ENCODE measurements around the gene ZNF496. TPM values are rescaled to one million over a fixed set of nuclear protein-coding genes. Genes with fewer than 3 reads are reported as not detected.
"Not testable (repeated sequence)": the region's sequence is repeated elsewhere in the genome, so short reads cannot be mapped to it uniquely, and the experiment has no call there.

The ZNF496 gene
- total RNA-seq, 1 donor from 2014 or later: 64.2 TPM

DNA sequence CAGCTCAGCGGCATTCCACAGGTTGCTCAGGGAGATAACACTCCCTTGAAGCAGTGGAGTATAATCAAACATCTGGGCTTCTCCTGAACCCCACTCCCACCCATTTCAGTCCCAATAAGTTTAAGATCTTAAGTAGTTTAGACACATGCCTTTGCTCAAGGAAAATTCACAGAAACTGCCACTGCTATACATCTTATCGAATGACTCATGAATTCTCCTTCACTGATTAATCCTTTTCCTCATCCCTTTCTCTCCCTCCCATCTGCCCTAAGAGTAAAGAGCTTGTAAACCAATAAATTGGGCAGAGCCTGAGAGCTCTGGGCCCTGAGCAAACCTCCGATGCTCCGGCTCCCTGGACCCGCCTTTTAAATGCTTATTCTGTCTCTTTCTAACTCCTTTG, 65.6 kb downstream of the ZNF496 start:
- Mint-ChIP-seq H3K36me3 (ENCODE audit: low read depth) (peaks cover 7% of the 10 kb centered on the region), H3K27me3 (ENCODE audit: low read depth) (peaks cover 2% of the 10 kb centered on the region), H3K4me3 (no peak overlapping the region), H3K4me1 (no peaks in the 10 kb centered on the region), H3K27ac (ENCODE audit: unreplicated experiment) (no peak overlapping the region), H3K9me3 (peaks cover 19% of the 10 kb centered on the region)
- TF ChIP-seq, protein P1, sequence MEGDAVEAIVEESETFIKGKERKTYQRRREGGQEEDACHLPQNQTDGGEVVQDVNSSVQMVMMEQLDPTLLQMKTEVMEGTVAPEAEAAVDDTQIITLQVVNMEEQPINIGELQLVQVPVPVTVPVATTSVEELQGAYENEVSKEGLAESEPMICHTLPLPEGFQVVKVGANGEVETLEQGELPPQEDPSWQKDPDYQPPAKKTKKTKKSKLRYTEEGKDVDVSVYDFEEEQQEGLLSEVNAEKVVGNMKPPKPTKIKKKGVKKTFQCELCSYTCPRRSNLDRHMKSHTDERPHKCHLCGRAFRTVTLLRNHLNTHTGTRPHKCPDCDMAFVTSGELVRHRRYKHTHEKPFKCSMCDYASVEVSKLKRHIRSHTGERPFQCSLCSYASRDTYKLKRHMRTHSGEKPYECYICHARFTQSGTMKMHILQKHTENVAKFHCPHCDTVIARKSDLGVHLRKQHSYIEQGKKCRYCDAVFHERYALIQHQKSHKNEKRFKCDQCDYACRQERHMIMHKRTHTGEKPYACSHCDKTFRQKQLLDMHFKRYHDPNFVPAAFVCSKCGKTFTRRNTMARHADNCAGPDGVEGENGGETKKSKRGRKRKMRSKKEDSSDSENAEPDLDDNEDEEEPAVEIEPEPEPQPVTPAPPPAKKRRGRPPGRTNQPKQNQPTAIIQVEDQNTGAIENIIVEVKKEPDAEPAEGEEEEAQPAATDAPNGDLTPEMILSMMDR (conservative IDR thresholded peaks at IDR 0.05): no peak
- no peak for DNase-seq (ENCODE audit: low read depth, low spot score)

DNA sequence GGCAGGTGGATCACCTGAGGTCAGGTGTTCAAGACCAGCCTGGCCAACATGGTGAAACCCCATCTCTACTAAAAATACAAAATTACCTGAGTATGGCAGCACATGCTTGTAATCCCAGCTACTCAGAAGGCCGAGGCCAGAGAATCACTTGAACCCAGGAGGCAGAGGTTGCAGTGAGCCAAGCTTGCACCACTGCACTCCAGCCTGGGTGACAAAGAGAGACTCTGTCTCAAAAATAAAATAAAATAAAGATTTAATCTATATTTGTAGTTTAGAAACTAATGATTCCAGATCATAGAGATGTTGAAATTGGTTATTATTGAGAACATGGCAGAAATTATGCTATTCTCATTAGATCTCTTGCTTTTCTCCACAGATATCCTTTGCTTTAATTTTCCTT, 75.9 kb downstream of the ZNF496 start, which contains the start of gene VN1R5:
Gene VN1R5 (plus strand): TSS at position 301 of the 400 bp plus-strand sequence.
- not testable (repeated sequence) for H3K4me1 Mint-ChIP-seq; H3K36me3 Mint-ChIP-seq (ENCODE audit: low read depth); H3K27me3 Mint-ChIP-seq (ENCODE audit: low read depth); H3K27ac Mint-ChIP-seq (ENCODE audit: unreplicated experiment); H3K4me3 Mint-ChIP-seq; DNase-seq (ENCODE audit: low read depth, low spot score)
- peaks cover 14% of the 10 kb centered on the region for H3K9me3 Mint-ChIP-seq

DNA sequence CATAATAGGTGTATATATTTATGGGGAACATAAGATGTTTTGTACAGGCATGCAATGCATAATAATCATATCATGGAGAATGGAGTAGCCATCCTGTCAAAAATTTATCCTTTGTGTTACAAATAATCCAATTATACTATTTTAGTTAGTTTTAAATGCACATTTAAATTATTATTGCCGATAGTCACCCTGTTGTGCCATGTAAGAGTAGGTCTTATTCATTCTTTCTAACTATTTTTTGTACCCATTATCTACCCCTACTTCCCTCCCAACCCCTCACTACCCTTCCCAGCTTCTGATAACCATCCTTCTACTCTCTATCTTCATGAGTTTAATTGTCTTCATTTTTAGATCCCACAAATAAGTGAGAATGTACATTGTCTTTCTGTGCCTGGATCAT, 84.1 kb downstream of the ZNF496 start:
- peaks cover 23% of the 10 kb centered on the region for H3K9me3 Mint-ChIP-seq
- TF ChIP-seq, protein P1 (conservative IDR thresholded peaks at IDR 0.05): no peak
- no peak overlapping the region for H3K4me3 Mint-ChIP-seq
- H3K27ac Mint-ChIP-seq (ENCODE audit: unreplicated experiment): no peak overlapping the region
- no peaks in the 10 kb centered on the region for H3K4me1 Mint-ChIP-seq
- DNase-seq (ENCODE audit: low read depth, low spot score): no peak
- no peaks in the 10 kb centered on the region for H3K27me3 Mint-ChIP-seq (ENCODE audit: low read depth)
- peaks cover 2% of the 10 kb centered on the region for H3K36me3 Mint-ChIP-seq (ENCODE audit: low read depth)

Other genes starting within 250 kb of the ZNF496 start
- 19.8 and 21.8 TPM in 2 replicates for gene ZNF669, start 227.5 kb downstream of the ZNF496 start, total RNA-seq
- 87.0 and 90.2 TPM in 2 replicates for gene ZNF124, start 159.8 kb downstream of the ZNF496 start, total RNA-seq
- not detected in 2 replicates for gene VN1R5, start 75.8 kb downstream of the ZNF496 start, total RNA-seq
- 0.07 TPM in 2 replicates for gene NLRP3, start 84.3 kb upstream of the ZNF496 start, total RNA-seq
- gene OR2B11, start 126.2 kb upstream of the ZNF496 start, total RNA-seq: not detected in 2 replicates
- gene OR2C3, start 204.6 kb upstream of the ZNF496 start, total RNA-seq: not detected in 2 replicates
- not detected in 2 replicates for gene GCSAML, start 217.3 kb upstream of the ZNF496 start, total RNA-seq